ENCODE data around the gene SLC15A2.

DNA sequence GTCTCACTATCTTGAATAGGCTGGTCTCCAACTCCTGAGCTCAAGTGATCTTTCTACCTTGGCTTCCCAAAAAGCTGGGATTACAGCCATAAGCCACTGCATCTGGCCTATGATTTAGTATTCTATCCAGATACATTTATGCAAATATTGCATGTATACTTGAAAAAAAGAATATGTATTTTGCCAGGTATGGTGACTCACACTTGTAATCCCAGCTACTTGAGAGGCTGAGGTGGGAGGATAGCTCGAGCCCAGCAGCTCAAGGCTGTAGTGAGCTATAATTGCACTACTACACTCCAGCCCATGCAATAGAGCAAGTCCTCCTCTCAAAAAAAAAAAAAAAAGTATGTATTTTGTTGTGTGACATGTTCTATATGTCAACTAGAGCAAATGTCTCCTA is 54.4 kb downstream of the SLC15A2 start:
- TF ChIP-seq EZH2 (IDR thresholded peaks at IDR 0.05; ENCODE audit: borderline replicate concordance, low read depth, low read length, poor library complexity, severe bottlenecking) = no peak
- TF ChIP-seq, protein P1, sequence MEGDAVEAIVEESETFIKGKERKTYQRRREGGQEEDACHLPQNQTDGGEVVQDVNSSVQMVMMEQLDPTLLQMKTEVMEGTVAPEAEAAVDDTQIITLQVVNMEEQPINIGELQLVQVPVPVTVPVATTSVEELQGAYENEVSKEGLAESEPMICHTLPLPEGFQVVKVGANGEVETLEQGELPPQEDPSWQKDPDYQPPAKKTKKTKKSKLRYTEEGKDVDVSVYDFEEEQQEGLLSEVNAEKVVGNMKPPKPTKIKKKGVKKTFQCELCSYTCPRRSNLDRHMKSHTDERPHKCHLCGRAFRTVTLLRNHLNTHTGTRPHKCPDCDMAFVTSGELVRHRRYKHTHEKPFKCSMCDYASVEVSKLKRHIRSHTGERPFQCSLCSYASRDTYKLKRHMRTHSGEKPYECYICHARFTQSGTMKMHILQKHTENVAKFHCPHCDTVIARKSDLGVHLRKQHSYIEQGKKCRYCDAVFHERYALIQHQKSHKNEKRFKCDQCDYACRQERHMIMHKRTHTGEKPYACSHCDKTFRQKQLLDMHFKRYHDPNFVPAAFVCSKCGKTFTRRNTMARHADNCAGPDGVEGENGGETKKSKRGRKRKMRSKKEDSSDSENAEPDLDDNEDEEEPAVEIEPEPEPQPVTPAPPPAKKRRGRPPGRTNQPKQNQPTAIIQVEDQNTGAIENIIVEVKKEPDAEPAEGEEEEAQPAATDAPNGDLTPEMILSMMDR (conservative IDR thresholded peaks at IDR 0.05; ENCODE audit: low read depth, low read length) = no peak

All from A673 (cell line).